Immature natural killer cell (primary cell): ENCODE measurements around the gene GSG1. TPM values are rescaled to one million over a fixed set of nuclear protein-coding genes. Genes with fewer than 3 reads are reported as not detected.

Experiments used
- DNase-seq, 3 donors: peaks; one replicate each; pipeline ENCODE4 v3.0.0; 2022; ENCODE audit warnings: mixed read lengths in 1 of 3
- H3K27ac Mint-ChIP-seq, 6 donors: one replicate each; pipeline ENCODE4 v1.8.0; 2020; ENCODE audit warnings: mixed read lengths in 6 of 6, mild to moderate bottlenecking in 5 of 6, inconsistent platforms in 4 of 6, moderate library complexity in 3 of 6
- H3K27me3 Mint-ChIP-seq, 3 donors: one replicate each; pipeline ENCODE4 v1.8.0; 2020 to 2021; ENCODE audit warnings: low read depth in 3 of 3, mild to moderate bottlenecking in 3 of 3, mixed read lengths in 3 of 3, moderate library complexity in 3 of 3, inconsistent platforms in 1 of 3
- H3K36me3 Mint-ChIP-seq, 3 donors: one replicate each; pipeline ENCODE4 v1.8.0; 2020; ENCODE audit warnings: mixed read lengths in 3 of 3, inconsistent platforms in 2 of 3, mild to moderate bottlenecking in 2 of 3
- H3K4me1 Mint-ChIP-seq, 2 donors: one replicate each; pipeline ENCODE4 v1.8.0; 2020; ENCODE audit warnings: inconsistent platforms in 2 of 2, mild to moderate bottlenecking in 2 of 2, mixed read lengths in 2 of 2, moderate library complexity in 1 of 2
- H3K4me3 Mint-ChIP-seq, 5 donors: one replicate each; pipeline ENCODE4 v1.8.0; 2020; ENCODE audit warnings: mild to moderate bottlenecking in 5 of 5, mixed read lengths in 5 of 5, inconsistent platforms in 3 of 5, moderate library complexity in 3 of 5
- H3K9me3 Mint-ChIP-seq, 6 donors: one replicate each; pipeline ENCODE4 v1.8.0; 2020; ENCODE audit warnings: mild to moderate bottlenecking in 6 of 6, mixed read lengths in 6 of 6, inconsistent platforms in 4 of 6, moderate library complexity in 3 of 6
- polyA plus RNA-seq, 3 donors: library from polyadenylated mRNA; unstranded; fragments of 300-500 nt; fragmentation: Illumina TruSeq; gene quantifications; one replicate each; pipeline ENCODE4 v1.2.3, GENCODE V29; 2021

The GSG1 gene
- polyA plus RNA-seq, 3 donors from 2014 or later, result 0.09 TPM; not detected in 2

DNA sequence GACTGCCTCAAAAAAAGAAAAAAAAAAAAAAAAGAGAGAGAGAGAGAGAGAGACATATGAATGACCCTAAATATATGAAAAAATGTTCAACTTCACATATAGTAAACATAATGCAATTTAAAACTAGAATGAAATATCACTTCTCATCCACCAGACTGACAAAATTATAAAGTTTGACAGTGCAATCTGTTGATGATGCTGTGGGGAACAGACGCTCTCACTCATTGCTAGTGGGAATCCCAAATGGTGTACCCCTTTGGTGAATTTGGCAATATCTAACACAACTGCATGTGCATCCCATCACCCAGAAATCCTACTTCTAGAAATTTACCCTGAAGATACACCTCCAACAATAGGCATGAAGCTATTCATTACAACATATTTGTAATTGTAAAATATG lies 2.3 kb upstream of the GSG1 start:
- no peak for DNase-seq
- Mint-ChIP-seq H3K36me3 (no peaks in the 10 kb centered on the region), H3K27ac (no peak overlapping the region), H3K4me3 (no peak overlapping the region), H3K27me3 (peaks cover 5 to 10% (median 6%) of the 10 kb centered on the region in 3 donors), H3K9me3 (no peaks in the 10 kb centered on the region), H3K4me1 (peaks cover 3% of the 10 kb centered on the region in 2 donors)

DNA sequence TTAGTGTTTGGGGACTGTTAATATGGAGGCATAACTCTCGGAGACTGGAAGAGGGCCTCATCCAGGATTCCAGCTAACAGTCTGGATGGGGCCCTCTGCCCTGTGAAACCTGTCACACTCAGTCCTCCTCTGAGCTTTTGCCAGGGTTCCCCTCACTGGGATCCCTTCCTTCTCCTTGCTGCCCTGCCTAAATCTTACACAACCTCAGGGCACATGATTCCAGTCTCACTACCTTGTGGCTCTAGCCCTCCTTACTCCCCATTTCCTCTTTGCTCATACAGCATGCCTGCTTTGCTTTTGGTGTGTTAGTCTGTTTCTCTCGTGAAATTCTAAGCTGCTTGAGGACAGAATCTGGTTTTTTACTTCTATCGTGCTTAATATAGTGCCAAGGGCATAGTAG lies 942 bp upstream of the GSG1 start:
- Mint-ChIP-seq H3K36me3 (no peaks in the 10 kb centered on the region), H3K27me3 (peaks cover 5 to 8% (median 6%) of the 10 kb centered on the region in 3 donors), H3K27ac (peak overlapping the region in 3 of 6 donors; percentile 28 to 64 (median 42))

GRCh38 chr12:13102461-13103195 lies 839 bp downstream of the GSG1 start:
- Mint-ChIP-seq H3K9me3 (no peaks in the 10 kb centered on the region), H3K27ac (peak overlapping the region; percentile 82 to 95 (median 89)), H3K4me3 (peak overlapping the region; percentile 43 to 92 (median 87)), H3K36me3 (no peaks in the 10 kb centered on the region), H3K4me1 (peaks cover 29 to 34% of the 10 kb centered on the region in 2 donors), H3K27me3 (peaks cover 10 to 12% (median 11%) of the 10 kb centered on the region in 3 donors)
- DNase-seq, result no peak

More for the DNA sequence above, 942 bp upstream of the GSG1 start:
- H3K9me3 Mint-ChIP-seq, result no peaks in the 10 kb centered on the region
- peaks cover 13 to 16% of the 10 kb centered on the region in 2 donors for H3K4me1 Mint-ChIP-seq
- no peak for DNase-seq
- no peak overlapping the region for H3K4me3 Mint-ChIP-seq

GRCh38 chr12:13101821-13102375 lies 1.6 kb downstream of the GSG1 start:
- H3K4me1 Mint-ChIP-seq, result peaks cover 30 to 36% of the 10 kb centered on the region in 2 donors
- peak overlapping the region; percentile 85 to 92 (median 87) for H3K4me3 Mint-ChIP-seq
- peak in 1 of 3 donors; percentile 4 for DNase-seq
- peak overlapping the region; percentile 82 to 95 (median 89) for H3K27ac Mint-ChIP-seq
- no peaks in the 10 kb centered on the region for H3K9me3 Mint-ChIP-seq
- peaks cover 0 to 3% (median 0%) of the 10 kb centered on the region in 3 donors for H3K36me3 Mint-ChIP-seq
- H3K27me3 Mint-ChIP-seq, result peaks cover 10 to 14% (median 11%) of the 10 kb centered on the region in 3 donors

DNA sequence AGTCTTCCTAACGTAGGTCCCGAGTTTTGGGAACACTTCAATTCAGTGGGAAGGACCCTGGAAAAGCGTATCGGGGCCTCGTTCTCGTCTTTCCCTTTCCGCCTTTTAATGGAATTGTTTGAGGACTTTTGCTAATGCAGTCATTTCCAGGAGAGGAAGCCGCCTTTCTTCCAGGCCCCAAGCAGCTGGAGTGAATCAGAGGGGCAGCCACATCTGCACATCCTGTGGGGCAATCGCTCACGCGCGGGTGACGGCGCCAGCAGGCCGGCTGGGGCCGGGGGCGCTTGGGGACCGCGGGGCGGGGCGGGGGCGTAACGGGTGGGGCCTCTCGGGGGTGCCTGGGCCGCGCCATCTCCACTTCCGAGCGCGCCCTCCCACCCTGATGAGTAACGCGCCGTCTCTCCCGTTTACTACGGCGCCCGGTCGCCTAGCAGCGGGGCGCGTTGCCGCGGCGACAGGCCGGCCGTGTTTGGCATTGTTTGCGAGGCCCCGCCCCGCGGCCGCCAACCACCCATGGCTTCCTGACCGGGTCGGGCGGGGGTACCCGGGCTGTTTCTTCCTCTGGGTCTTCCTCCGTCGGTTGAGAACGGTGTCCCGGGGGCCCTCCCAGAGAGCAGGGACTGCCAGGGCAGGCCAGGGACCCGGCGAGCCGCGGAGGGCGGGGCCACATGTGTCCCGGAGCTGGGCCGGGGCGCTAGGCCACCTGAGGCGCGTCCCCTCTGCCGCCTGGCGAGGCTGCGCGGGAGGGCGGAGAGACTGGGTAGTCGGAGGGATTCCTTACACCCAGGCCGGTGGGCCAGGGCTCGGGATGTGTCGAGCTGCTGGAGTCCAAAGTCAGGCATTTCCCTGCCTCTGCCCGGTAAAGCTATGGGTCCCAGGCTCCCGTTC lies 2.3 kb downstream of the GSG1 start:
- Mint-ChIP-seq H3K27ac (peak overlapping the region; percentile 82 to 98 (median 95)), H3K27me3 (peaks cover 10 to 14% (median 11%) of the 10 kb centered on the region in 3 donors), H3K9me3 (no peaks in the 10 kb centered on the region), H3K4me3 (peak overlapping the region; percentile 85 to 92 (median 87)), H3K4me1 (peaks cover 30 to 36% of the 10 kb centered on the region in 2 donors), H3K36me3 (peaks cover 0 to 3% (median 0%) of the 10 kb centered on the region in 3 donors)
- peak; percentile 94 to 95 (median 94) for DNase-seq

GRCh38 chr12:13100605-13100881 lies 2.9 kb downstream of the GSG1 start:
- Mint-ChIP-seq H3K27ac (peak overlapping the region; percentile 78 to 98 (median 95)), H3K36me3 (peaks cover 0 to 3% (median 0%) of the 10 kb centered on the region in 3 donors), H3K27me3 (peaks cover 10 to 14% (median 11%) of the 10 kb centered on the region in 3 donors), H3K4me1 (peaks cover 30 to 36% of the 10 kb centered on the region in 2 donors), H3K9me3 (no peaks in the 10 kb centered on the region), H3K4me3 (peak overlapping the region; percentile 85 to 92 (median 87))
- DNase-seq, result no peak

- H3K4me1 Mint-ChIP-seq, result peaks cover 30 to 36% of the 10 kb centered on the region in 2 donors
- H3K27ac Mint-ChIP-seq, result peak overlapping the region; percentile 78 to 98 (median 95)
- H3K27me3 Mint-ChIP-seq, result peaks cover 10 to 14% (median 11%) of the 10 kb centered on the region in 3 donors
- H3K4me3 Mint-ChIP-seq, result peak overlapping the region; percentile 85 to 92 (median 87)
- peaks cover 0 to 3% (median 0%) of the 10 kb centered on the region in 3 donors for H3K36me3 Mint-ChIP-seq
- no peak for DNase-seq
- no peaks in the 10 kb centered on the region for H3K9me3 Mint-ChIP-seq
These were observed 3.4 kb downstream of the GSG1 start for GRCh38 chr12:13099844-13100604.

- Mint-ChIP-seq H3K4me3 (peak overlapping the region; percentile 22 to 92 (median 29)), H3K4me1 (peaks cover 30 to 36% of the 10 kb centered on the region in 2 donors), H3K27ac (peak overlapping the region in 5 of 6 donors; percentile 86 to 98 (median 95)), H3K27me3 (peaks cover 10 to 14% (median 11%) of the 10 kb centered on the region in 3 donors), H3K36me3 (peaks cover 0 to 3% (median 0%) of the 10 kb centered on the region in 3 donors), H3K9me3 (no peaks in the 10 kb centered on the region)
- no peak for DNase-seq
These were observed 4.2 kb downstream of the GSG1 start for GRCh38 chr12:13099066-13099843.

DNA sequence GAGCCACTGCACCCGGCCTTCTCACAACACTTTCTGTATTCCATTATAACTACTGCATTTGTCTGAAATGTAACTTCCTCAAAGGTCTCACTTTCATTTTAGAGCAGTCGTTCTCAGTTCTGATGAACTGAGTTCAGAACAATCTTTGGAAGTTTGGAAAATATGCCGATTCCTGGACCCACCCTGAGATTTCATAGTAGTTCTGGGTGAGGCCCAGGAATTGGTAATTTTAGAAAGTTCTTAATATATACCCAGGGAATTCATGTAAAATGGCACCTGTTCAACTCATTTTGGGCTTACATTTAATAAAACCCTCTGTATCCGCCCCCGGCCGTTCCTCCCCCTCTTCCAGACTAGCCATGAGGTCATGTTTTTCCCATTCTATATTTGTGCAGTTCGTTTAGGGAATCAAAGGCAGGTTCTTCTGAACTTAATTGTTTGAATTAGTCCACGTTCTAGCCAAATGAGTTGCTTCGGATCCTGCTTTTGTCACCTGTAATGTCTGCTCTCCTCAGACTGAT lies 5.9 kb downstream of the GSG1 start:
- Mint-ChIP-seq H3K4me3 (peak overlapping the region; percentile 56 to 72 (median 65)), H3K36me3 (peaks cover 0 to 3% (median 0%) of the 10 kb centered on the region in 3 donors), H3K9me3 (no peaks in the 10 kb centered on the region), H3K27me3 (peaks cover 10 to 11% (median 11%) of the 10 kb centered on the region in 3 donors), H3K27ac (peak overlapping the region in 5 of 6 donors; percentile 67 to 95 (median 77)), H3K4me1 (peaks cover 30 to 36% of the 10 kb centered on the region in 2 donors)
- DNase-seq, result no peak

DNA sequence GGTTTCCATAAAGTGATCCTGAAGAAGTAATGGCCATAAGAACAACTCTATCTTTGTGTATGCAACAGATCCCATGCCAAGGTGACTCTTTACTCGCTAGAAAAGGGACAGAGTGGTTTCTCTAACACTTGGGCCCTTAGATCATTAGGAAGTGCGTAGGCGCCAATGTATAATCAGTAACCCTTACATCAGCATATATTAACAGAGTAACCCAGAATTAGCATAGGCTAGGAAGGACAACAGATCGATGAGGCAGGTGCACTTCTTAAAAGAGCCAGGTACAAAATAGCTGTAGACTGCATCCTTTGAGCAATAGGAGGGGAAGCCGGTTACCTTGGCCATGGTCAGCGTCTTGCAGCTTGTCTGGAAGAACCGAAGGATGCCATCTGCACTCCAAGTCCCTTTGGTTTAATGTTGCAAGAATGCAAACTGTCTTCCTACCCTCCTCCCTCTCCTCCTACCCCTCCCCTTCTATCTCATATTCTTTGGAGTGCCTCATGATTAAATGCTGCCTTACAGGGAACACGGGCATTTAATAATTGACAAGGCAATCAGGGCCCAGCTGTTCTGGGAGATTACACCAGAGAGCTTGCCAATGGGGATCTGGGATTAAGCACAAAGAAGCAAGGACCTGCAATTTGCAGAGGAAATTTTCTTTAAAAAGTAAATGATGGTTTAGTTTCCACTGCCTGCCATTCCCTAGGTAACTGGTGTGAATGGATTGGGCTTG lies 8.0 kb downstream of the GSG1 start:
- Mint-ChIP-seq H3K36me3 (peaks cover 0 to 3% (median 0%) of the 10 kb centered on the region in 3 donors), H3K9me3 (no peaks in the 10 kb centered on the region), H3K27ac (no peak overlapping the region), H3K27me3 (peaks cover 5 to 12% (median 9%) of the 10 kb centered on the region in 3 donors), H3K4me1 (peaks cover 24 to 29% of the 10 kb centered on the region in 2 donors), H3K4me3 (no peak overlapping the region)
- DNase-seq, result no peak

- peaks cover 5 to 12% (median 10%) of the 10 kb centered on the region in 3 donors for H3K27me3 Mint-ChIP-seq
These were observed 9.1 kb downstream of the GSG1 start for GRCh38 chr12:13094367-13094766.

More at GRCh38 chr12:13094367-13094766, 9.1 kb downstream of the GSG1 start:
- Mint-ChIP-seq H3K4me3 (no peak overlapping the region), H3K9me3 (no peaks in the 10 kb centered on the region), H3K27ac (peak overlapping the region in 1 of 6 donors; percentile 18), H3K4me1 (peaks cover 17 to 19% of the 10 kb centered on the region in 2 donors), H3K36me3 (peaks cover 0 to 3% (median 0%) of the 10 kb centered on the region in 3 donors)
- DNase-seq, result no peak
